ENCODE results near the gene CRADD. TPM values are rescaled to one million over a fixed set of nuclear protein-coding genes. Genes with fewer than 3 reads are reported as not detected.

CRADD gene
- polyA plus RNA-seq, 1 of the 3 experiments (the other 2 are of a cell fraction) = 13.6 TPM

- Histone ChIP-seq H3K36me3 (replicated peaks in 1 of 2; ENCODE audit: control insufficient read depth in 1 of 2, insufficient read depth in 2 of 2, low read length in 1 of 2) (no peaks in the 10 kb centered on the region), H3K27me3 (ENCODE audit: insufficient read depth) (no peaks in the 10 kb centered on the region), H3K9ac (no peak overlapping the region), H2AFZ (ENCODE audit: low read depth) (no peak overlapping the region), H3K27ac (ENCODE audit: low read depth in 2 of 2, low read length in 1 of 2) (no peak overlapping the region), H3K4me2 (no peak overlapping the region), H3K4me1 (ENCODE audit: control insufficient read depth in 1 of 2, insufficient read depth in 2 of 2, low read depth in 1 of 2, low read length in 1 of 2) (no peaks in the 10 kb centered on the region), H3K79me2 (ENCODE audit: insufficient read depth) (no peaks in the 10 kb centered on the region), H4K20me1 (ENCODE audit: insufficient read depth) (no peaks in the 10 kb centered on the region), H3F3A (replicated peaks; ENCODE audit: insufficient read depth) (no peaks in the 10 kb centered on the region), H3K4me3 (ENCODE audit: low read depth in 2 of 2, low read length in 1 of 2) (no peak overlapping the region), H3K9me3 (peaks cover 30% of the 10 kb centered on the region), H3K9me2 (no peaks in the 10 kb centered on the region)
- CTCF ChIA-PET = no interaction called here
- POLR2A ChIA-PET = no interaction called here
- 68% methylated on average over 5 of the region's 5 CpGs for WGBS (ENCODE audit: low lambda C conversion rate)
- no peak for DNase-seq
- TF ChIP-seq JUND (IDR thresholded peaks at IDR 0.05) = no peak
Observed at GRCh38 chr12:93873561-93873960, 196.4 kb downstream of the CRADD start.

- no peak for TF ChIP-seq PBX3 (IDR thresholded peaks at IDR 0.05)
- TF ChIP-seq MAX (IDR thresholded peaks at IDR 0.05; ENCODE audit: low read depth) = no peak
- TF ChIP-seq RFX5 (IDR thresholded peaks at IDR 0.05; ENCODE audit: low read length) = no peak
- TF ChIP-seq TCF12 (IDR thresholded peaks at IDR 0.05) = no peak
- no peak for TF ChIP-seq USF1 (IDR thresholded peaks at IDR 0.05; ENCODE audit: borderline replicate concordance, low read depth)
- no peak for TF ChIP-seq REST (IDR thresholded peaks at IDR 0.05; ENCODE audit: low read depth, low read length)
- TF ChIP-seq RAD21 (IDR thresholded peaks at IDR 0.05; ENCODE audit: low read length) = no peak
- TF ChIP-seq EZH2phosphoT487 (IDR thresholded peaks at IDR 0.05; ENCODE audit: borderline replicate concordance, low read depth) = no peak
- no peak for TF ChIP-seq IRF3 (IDR thresholded peaks at IDR 0.05; ENCODE audit: low read depth, low read length)
- no peak for TF ChIP-seq CHD2 (IDR thresholded peaks at IDR 0.05; ENCODE audit: low read length, partially characterized antibody)
- no peak for TF ChIP-seq YY1 (IDR thresholded peaks at IDR 0.05; ENCODE audit: low read depth)
- TF ChIP-seq POLR2AphosphoS5 (IDR thresholded peaks at IDR 0.05; ENCODE audit: low read depth, low read length) = no peak
- Histone ChIP-seq H3K27ac (ENCODE audit: low read depth in 2 of 2, low read length in 1 of 2) (no peak overlapping the region), H3K36me3 (replicated peaks in 1 of 2; ENCODE audit: control insufficient read depth in 1 of 2, insufficient read depth in 2 of 2, low read length in 1 of 2) (no peaks in the 10 kb centered on the region), H3K9me3 (peaks cover 20% of the 10 kb centered on the region), H3F3A (replicated peaks; ENCODE audit: insufficient read depth) (peaks cover 3% of the 10 kb centered on the region), H3K27me3 (ENCODE audit: insufficient read depth) (no peaks in the 10 kb centered on the region), H4K20me1 (ENCODE audit: insufficient read depth) (no peaks in the 10 kb centered on the region), H3K9me2 (no peaks in the 10 kb centered on the region), H3K4me1 (ENCODE audit: control insufficient read depth in 1 of 2, insufficient read depth in 2 of 2, low read depth in 1 of 2, low read length in 1 of 2) (peaks cover 6 to 8% of the 10 kb centered on the region in 2 experiments; a peak in 3 of 4 replicates), H3K79me2 (ENCODE audit: insufficient read depth) (no peaks in the 10 kb centered on the region), H2AFZ (ENCODE audit: low read depth) (no peak overlapping the region), H3K4me2 (no peak overlapping the region), H3K4me3 (ENCODE audit: low read depth in 2 of 2, low read length in 1 of 2) (no peak overlapping the region), H3K9ac (no peak overlapping the region)
- CTCF ChIA-PET = no interaction called here
- DNase-seq = no peak
- POLR2A ChIA-PET = no interaction called here
- WGBS (ENCODE audit: low lambda C conversion rate) = 27% methylated on average over 1 of the region's 1 CpG
Observed at GRCh38 chr12:93875157-93875556, 198.0 kb downstream of the CRADD start.
